Measurements from ENCODE around the gene EHD4.

GRCh38 chr15:41877631-41878354 lies 94.6 kb downstream of the EHD4 start:
- TF ChIP-seq CTCF (optimal IDR thresholded peaks at IDR 0.05 in 1 of 3, IDR thresholded peaks at IDR 0.05 in 1 of 3, conservative IDR thresholded peaks at IDR 0.05 in 1 of 3; ENCODE audit: extremely low read depth in 1 of 3, insufficient read depth in 2 of 3, low read length in 3 of 3) (no peak), EZH2 (IDR thresholded peaks at IDR 0.05; ENCODE audit: low read length) (no peak)
